GM19238 (cell line): ENCODE measurements around the gene ITGB4.
A peak's percentile ranks its signal among the peaks of the same experiment; 100 is the strongest.

Experiments used
- DNase-seq: peaks from one replicate; pipeline ENCODE4 v3.0.0; 2011; ENCODE audit warnings: low spot score; ENCODE audit not compliant: insufficient read length

ITGB4 gene

GRCh38 chr17:75785016-75785890 lies 64.0 kb downstream of the ITGB4 start:
- DNase-seq = peak; percentile 74

GRCh38 chr17:75791254-75791653 lies 70.0 kb downstream of the ITGB4 start:
- DNase-seq = no peak

- no peak for DNase-seq
Measured at GRCh38 chr17:75793460-75793859, 72.2 kb downstream of the ITGB4 start.

GRCh38 chr17:75795820-75796607 lies 74.8 kb downstream of the ITGB4 start:
- DNase-seq = no peak

- DNase-seq = no peak
Measured at GRCh38 chr17:75799402-75799801, 78.1 kb downstream of the ITGB4 start.

GRCh38 chr17:75803883-75804282 lies 82.6 kb downstream of the ITGB4 start:
- DNase-seq = no peak

GRCh38 chr17:75806822-75807500 lies 85.7 kb downstream of the ITGB4 start:
- DNase-seq = no peak
